HepG2 (cell line): ENCODE data around the gene SNX3. TPM values are rescaled to one million over a fixed set of nuclear protein-coding genes. Genes with fewer than 3 reads are reported as not detected.

Source experiments
- E2F1 ChIP-seq: sonication (generic); formaldehyde crosslinking; IDR thresholded peaks from 2 replicates; pipeline ENCODE4 v1.5.0; 2020; ENCODE audit warnings: missing genetic modification reagents
- THYN1 ChIP-seq: sonication (generic); formaldehyde crosslinking; IDR thresholded peaks from 2 replicates; pipeline ENCODE4 v1.8.1; 2023; ENCODE audit warnings: low read depth, mild to moderate bottlenecking, moderate library complexity, missing genetic modification reagents, borderline replicate concordance
- ZBTB40 ChIP-seq, 2 experiments: fragments of 450-650 bp in 1 of 2; sonication (generic) in 1 of 2; formaldehyde crosslinking in 1 of 2; IDR thresholded peaks; 2 replicates each; pipeline versions ENCODE4 v1.6.1 to v1.8.0; 2016 to 2022; ENCODE audit warnings: antibody characterized with exemption in 1 of 2, mild to moderate bottlenecking in 1 of 2, missing genetic modification reagents in 1 of 2
- ZNF296 ChIP-seq: sonication (generic); formaldehyde crosslinking; conservative IDR thresholded peaks from 2 replicates; pipeline ENCODE4 v1.5.0; 2020; ENCODE audit warnings: mild to moderate bottlenecking, missing genetic modification reagents
- ZNF816 ChIP-seq: sonication (generic); formaldehyde crosslinking; IDR thresholded peaks from 2 replicates; pipeline ENCODE4 v1.8.0; 2022; ENCODE audit warnings: missing genetic modification reagents, mild to moderate bottlenecking, borderline replicate concordance
- polyA plus RNA-seq, 8 experiments: library from polyadenylated mRNA; depleted of rRNA in 3 of 8; stranded (reverse) in 7 of 8; unstranded in 1 of 8; fragments of >200 nt; fragmentation: Illumina TruSeq in 4 of 8; extraction: Trizol in 4 of 8; gene quantifications; 2 replicates each; pipeline versions ENCODE4 v1.2.1 to v1.2.3, GENCODE V29; 2011 to 2016; ENCODE audit warnings: low read depth in 4 of 8, missing spikeins in 1 of 8, mixed read lengths in 1 of 8; ENCODE audit not compliant: insufficient read depth in 1 of 8
- total RNA-seq, 5 experiments: library from RNA; depleted of rRNA; stranded (reverse); fragments of >200 nt; fragmentation: Illumina TruSeq; extraction: Trizol; gene quantifications; 2 replicates each; pipeline ENCODE4 v1.2.3, GENCODE V29; 2016; ENCODE audit warnings: low read depth in 1 of 5
- TF ChIP-seq, protein P1 (sequence below): sonication (generic); formaldehyde crosslinking; IDR thresholded peaks from 2 replicates; pipeline ENCODE4 v1.4.0; 2020; ENCODE audit warnings: missing genetic modification reagents
- TF ChIP-seq, protein P2 (sequence below): IDR thresholded peaks from 2 replicates; pipeline ENCODE4 v1.6.1; 2016; ENCODE audit warnings: low read depth, borderline replicate concordance

Gene SNX3
- total and polyA plus RNA-seq, 2 of the 13 experiments (the other 11 are each of a cell fraction or from before 2014, with no cell fraction given) = 84.9 to 226 TPM

GRCh38 chr6:108294727-108295625 lies 34.1 kb upstream of the SNX3 start, which contains the start of gene AFG1L (continued):
- TF ChIP-seq, protein P1, sequence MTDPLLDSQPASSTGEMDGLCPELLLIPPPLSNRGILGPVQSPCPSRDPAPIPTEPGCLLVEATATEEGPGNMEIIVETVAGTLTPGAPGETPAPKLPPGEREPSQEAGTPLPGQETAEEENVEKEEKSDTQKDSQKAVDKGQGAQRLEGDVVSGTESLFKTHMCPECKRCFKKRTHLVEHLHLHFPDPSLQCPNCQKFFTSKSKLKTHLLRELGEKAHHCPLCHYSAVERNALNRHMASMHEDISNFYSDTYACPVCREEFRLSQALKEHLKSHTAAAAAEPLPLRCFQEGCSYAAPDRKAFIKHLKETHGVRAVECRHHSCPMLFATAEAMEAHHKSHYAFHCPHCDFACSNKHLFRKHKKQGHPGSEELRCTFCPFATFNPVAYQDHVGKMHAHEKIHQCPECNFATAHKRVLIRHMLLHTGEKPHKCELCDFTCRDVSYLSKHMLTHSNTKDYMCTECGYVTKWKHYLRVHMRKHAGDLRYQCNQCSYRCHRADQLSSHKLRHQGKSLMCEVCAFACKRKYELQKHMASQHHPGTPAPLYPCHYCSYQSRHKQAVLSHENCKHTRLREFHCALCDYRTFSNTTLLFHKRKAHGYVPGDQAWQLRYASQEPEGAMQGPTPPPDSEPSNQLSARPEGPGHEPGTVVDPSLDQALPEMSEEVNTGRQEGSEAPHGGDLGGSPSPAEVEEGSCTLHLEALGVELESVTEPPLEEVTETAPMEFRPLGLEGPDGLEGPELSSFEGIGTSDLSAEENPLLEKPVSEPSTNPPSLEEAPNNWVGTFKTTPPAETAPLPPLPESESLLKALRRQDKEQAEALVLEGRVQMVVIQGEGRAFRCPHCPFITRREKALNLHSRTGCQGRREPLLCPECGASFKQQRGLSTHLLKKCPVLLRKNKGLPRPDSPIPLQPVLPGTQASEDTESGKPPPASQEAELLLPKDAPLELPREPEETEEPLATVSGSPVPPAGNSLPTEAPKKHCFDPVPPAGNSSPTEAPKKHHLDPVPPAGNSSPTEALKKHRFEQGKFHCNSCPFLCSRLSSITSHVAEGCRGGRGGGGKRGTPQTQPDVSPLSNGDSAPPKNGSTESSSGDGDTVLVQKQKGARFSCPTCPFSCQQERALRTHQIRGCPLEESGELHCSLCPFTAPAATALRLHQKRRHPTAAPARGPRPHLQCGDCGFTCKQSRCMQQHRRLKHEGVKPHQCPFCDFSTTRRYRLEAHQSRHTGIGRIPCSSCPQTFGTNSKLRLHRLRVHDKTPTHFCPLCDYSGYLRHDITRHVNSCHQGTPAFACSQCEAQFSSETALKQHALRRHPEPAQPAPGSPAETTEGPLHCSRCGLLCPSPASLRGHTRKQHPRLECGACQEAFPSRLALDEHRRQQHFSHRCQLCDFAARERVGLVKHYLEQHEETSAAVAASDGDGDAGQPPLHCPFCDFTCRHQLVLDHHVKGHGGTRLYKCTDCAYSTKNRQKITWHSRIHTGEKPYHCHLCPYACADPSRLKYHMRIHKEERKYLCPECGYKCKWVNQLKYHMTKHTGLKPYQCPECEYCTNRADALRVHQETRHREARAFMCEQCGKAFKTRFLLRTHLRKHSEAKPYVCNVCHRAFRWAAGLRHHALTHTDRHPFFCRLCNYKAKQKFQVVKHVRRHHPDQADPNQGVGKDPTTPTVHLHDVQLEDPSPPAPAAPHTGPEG (CRISPR knock-in tag) = peak; percentile 81; the same call in 1 of the 2 replicates
- no peak for TF ChIP-seq THYN1
- TF ChIP-seq E2F1 (CRISPR knock-in tag) = peak; percentile 68
- peak; percentile 61; the same call in 1 of the 2 replicates for TF ChIP-seq ZNF816
- no peak for TF ChIP-seq ZNF296
- TF ChIP-seq ZBTB40 (IDR thresholded peaks at IDR 0.05) = peak; percentile 98
- peak; percentile 100 for TF ChIP-seq ZBTB40 (CRISPR knock-in tag; IDR thresholded peaks at IDR 0.05)
- TF ChIP-seq, protein P2, sequence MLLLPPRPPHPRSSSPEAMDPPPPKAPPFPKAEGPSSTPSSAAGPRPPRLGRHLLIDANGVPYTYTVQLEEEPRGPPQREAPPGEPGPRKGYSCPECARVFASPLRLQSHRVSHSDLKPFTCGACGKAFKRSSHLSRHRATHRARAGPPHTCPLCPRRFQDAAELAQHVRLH (CRISPR knock-in tag) = peak; percentile 56; the same call in 1 of the 2 replicates
